HepG2 (cell line): ENCODE measurements around the gene TTC6. TPM values are rescaled to one million over a fixed set of nuclear protein-coding genes. Genes with fewer than 3 reads are reported as not detected.

ENCODE experiments used
- ATAC-seq: fragments of 200-7000 bp; cut with Tn5 transposase; 3 replicates; pipeline ENCODE4 v1.9.1; 2020; ENCODE audit warnings: mild to moderate bottlenecking, moderate library complexity
- BruUV-seq: library from RNA; stranded (reverse); fragments of 400-500 nt; replicated peaks from 2 replicates; lab custom pipeline; 2021; lab: Mats Ljungman, UMichigan
- CTCF ChIA-PET: fragments of 300-600 bp; formaldehyde crosslinking; extraction: SDS; loops from one replicate; lab custom pipeline; 2021; ENCODE audit warnings: low total read pairs, inconsistent platforms, low intra/inter-chr PET ratio; lab: Yijun Ruan, JAX
- POLR2A ChIA-PET: fragments of 350-600 bp; sonication (Branson Sonifier 250); formaldehyde crosslinking; loops from one replicate; lab custom pipeline; 2020; ENCODE audit warnings: antibody characterized with exemption, inconsistent platforms; lab: Yijun Ruan, JAX
- DNase-seq: peaks from one replicate; pipeline ENCODE4 v3.0.0-alpha.2; 2015; ENCODE audit warnings: low spot score
- FAIRE-seq: peaks from 3 replicates; lab custom pipeline; 2011; peaks lifted over from hg19 to GRCh38; lab: Jason Lieb, UNC
- H2AFZ ChIP-seq: one replicate; pipeline ENCODE4 v1.6.1; 2011; ENCODE audit warnings: low read length, inconsistent platforms
- H3K27ac ChIP-seq: fragments of 300-600 bp; 3 replicates; pipeline ENCODE4 v1.8.0; 2011; ENCODE audit warnings: mixed run types, mild to moderate bottlenecking, mixed read lengths, low read length, inconsistent platforms; ENCODE audit not compliant: insufficient read depth; ENCODE audit errors: extremely low read length
- H3K27me3 ChIP-seq, 2 experiments: fragments of 200-600 bp in 1 of 2; 2 replicates in 1 of 2; 3 replicates in 1 of 2; pipeline versions ENCODE4 v1.6.0 to v1.8.0; 2011; ENCODE audit warnings: low read length in 2 of 2, mild to moderate bottlenecking in 2 of 2, moderate library complexity in 2 of 2, inconsistent platforms in 1 of 2; ENCODE audit not compliant: insufficient read depth in 2 of 2, control insufficient read depth in 1 of 2
- H3K36me3 ChIP-seq, 2 experiments: fragments of 200-600 bp in 1 of 2; replicated peaks in 1 of 2; 2 replicates in 1 of 2; 3 replicates in 1 of 2; pipeline versions ENCODE4 v1.5.1 to v1.8.0; 2011; ENCODE audit warnings: low read length in 2 of 2, inconsistent platforms in 1 of 2; ENCODE audit not compliant: insufficient read depth in 2 of 2, control insufficient read depth in 1 of 2
- H3K4me1 ChIP-seq: 2 replicates; pipeline ENCODE4 v1.5.1; 2012; ENCODE audit warnings: low read length, inconsistent platforms; ENCODE audit not compliant: insufficient read depth
- H3K4me2 ChIP-seq: 2 replicates; pipeline ENCODE4 v1.6.0; 2011; ENCODE audit warnings: low read depth, low read length, inconsistent platforms
- H3K4me3 ChIP-seq, 3 experiments: fragments of 200-600 bp in 1 of 3; sonication (generic), shearing (Covaris generic) in 1 of 3; replicated peaks in 1 of 3; 2 replicates each; pipeline ENCODE4 v1.5.1; 2011 to 2016; ENCODE audit warnings: low read length in 3 of 3, inconsistent platforms in 2 of 3, low read depth in 2 of 3, mild to moderate bottlenecking in 2 of 3, control low read depth in 1 of 3, mixed read lengths in 1 of 3; ENCODE audit not compliant: insufficient read depth in 1 of 3
- H3K79me2 ChIP-seq: one replicate; pipeline ENCODE4 v1.6.1; 2011; ENCODE audit warnings: low read length, inconsistent platforms; ENCODE audit not compliant: insufficient read depth
- H3K9ac ChIP-seq: 2 replicates; pipeline ENCODE4 v1.6.0; 2011; ENCODE audit warnings: mild to moderate bottlenecking, low read depth, low read length, inconsistent platforms; ENCODE audit not compliant: insufficient read depth
- H3K9me3 ChIP-seq: 2 replicates; pipeline ENCODE4 v1.5.1; 2012; ENCODE audit warnings: mild to moderate bottlenecking, low read length
- H4K20me1 ChIP-seq: 2 replicates; pipeline ENCODE4 v1.6.0; 2011; ENCODE audit warnings: inconsistent platforms, mild to moderate bottlenecking, low read length, moderate library complexity; ENCODE audit not compliant: insufficient read depth
- EHMT2 ChIP-seq: fragments of 200-600 bp; sonication (generic); IDR thresholded peaks from 2 replicates; pipeline ENCODE4 v1.7.0; 2017; ENCODE audit warnings: antibody characterized with exemption, low read depth, low read length, borderline replicate concordance
- FOXK2 ChIP-seq: fragments of 450-650 bp; IDR thresholded peaks from 2 replicates; pipeline ENCODE4 v1.6.1; 2016
- ZNF335 ChIP-seq: sonication (generic); formaldehyde crosslinking; IDR thresholded peaks from 2 replicates; pipeline ENCODE4 v1.4.0; 2020; ENCODE audit warnings: missing genetic modification reagents
- WGBS: methylation state at CpG from one replicate; pipeline ENCODE4 v1.1.6; 2017; ENCODE audit warnings: low lambda C conversion rate; 5-methylcytosine and 5-hydroxymethylcytosine counted together
- in situ Hi-C: cut with HindIII; loops from 2 replicates; pipeline ENCODE4 v1.10.0; 2017; ENCODE audit warnings: low pct_unique_long_range_greater_than_20kb; ENCODE audit not compliant: extremely low pct_ligation_motif_present
- intact Hi-C: fragments of 100-400 bp; cut with micrococcal nuclease; formaldehyde crosslinking; loops from one replicate; pipeline ENCODE4 v1.10.0; 2022; ENCODE audit not compliant: unreplicated experiment
- polyA plus RNA-seq, 8 experiments: library from polyadenylated mRNA; depleted of rRNA in 3 of 8; stranded (reverse) in 7 of 8; unstranded in 1 of 8; fragments of >200 nt; fragmentation: Illumina TruSeq in 4 of 8; extraction: Trizol in 4 of 8; gene quantifications; 2 replicates each; pipeline versions ENCODE4 v1.2.1 to v1.2.3, GENCODE V29; 2011 to 2016; ENCODE audit warnings: low read depth in 4 of 8, missing spikeins in 1 of 8, mixed read lengths in 1 of 8; ENCODE audit not compliant: insufficient read depth in 1 of 8
- total RNA-seq, 5 experiments: library from RNA; depleted of rRNA; stranded (reverse); fragments of >200 nt; fragmentation: Illumina TruSeq; extraction: Trizol; gene quantifications; 2 replicates each; pipeline ENCODE4 v1.2.3, GENCODE V29; 2016; ENCODE audit warnings: low read depth in 1 of 5
- TF ChIP-seq, protein P1 (sequence below): IDR thresholded peaks from 2 replicates; pipeline ENCODE4 v1.6.1; 2016; ENCODE audit warnings: low read depth
- TF ChIP-seq, protein P2 (sequence below), 2 experiments: sonication (generic) in 1 of 2; formaldehyde crosslinking in 1 of 2; IDR thresholded peaks; 2 replicates each; pipeline versions ENCODE4 v1.4.0 to v1.6.1; 2016 to 2020; ENCODE audit warnings: borderline replicate concordance in 1 of 2, low read depth in 1 of 2, mild to moderate bottlenecking in 1 of 2, missing genetic modification reagents in 1 of 2

TTC6 gene
- total and polyA plus RNA-seq, 2 of the 13 experiments (the other 11 are each of a cell fraction or from before 2014, with no cell fraction given): 9.3 to 27.4 TPM

DNA sequence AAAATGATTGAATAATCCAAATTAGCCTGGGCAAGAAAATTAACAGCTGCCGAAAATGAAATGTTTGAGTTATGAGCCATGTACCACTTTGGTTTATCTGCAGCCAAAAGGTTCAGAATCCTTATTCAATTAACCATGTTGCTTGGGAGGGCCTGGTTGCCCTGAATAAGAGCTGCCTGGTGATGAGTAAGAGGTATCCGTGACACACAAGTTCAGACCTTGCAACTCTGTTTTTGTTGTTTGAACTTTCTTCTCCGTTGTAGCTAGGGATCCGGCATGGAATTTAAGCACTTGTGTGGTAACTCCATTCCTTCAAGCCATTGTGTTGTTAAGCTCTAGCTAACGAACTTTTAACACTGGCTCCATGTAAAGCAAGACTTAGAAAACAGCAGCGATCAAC is 36.0 kb upstream of the TTC6 start:
- CTCF ChIA-PET: no interaction called here
- H3K4me3 ChIP-seq: no peak overlapping the region
- no peak overlapping the region for H3K27ac ChIP-seq
- in situ Hi-C loops (no loop called here), intact Hi-C loops (no loop called here)
- H3K27me3 ChIP-seq: no peaks in the 10 kb centered on the region
- H4K20me1 ChIP-seq: no peaks in the 10 kb centered on the region
- FAIRE-seq: no peak
- no peaks in the 10 kb centered on the region for H3K9me3 ChIP-seq
- ATAC-seq: peak; percentile 41; the same call in 2 of the 3 replicates
- WGBS: 91% methylated on average over 6 of the region's 6 CpGs
- H3K4me1 ChIP-seq: peaks cover 30% of the 10 kb centered on the region
- POLR2A ChIA-PET: interaction anchor here (1.0 to 1.4 kb wide), 2 partner anchors 12 to 36 kb away, joined by 3 to 4 read pairs; partner anchors contain the start of genes FOXA1 and TTC6
- BruUV-seq: no TSS peak
- H3K79me2 ChIP-seq: no peaks in the 10 kb centered on the region
- H3K4me2 ChIP-seq: no peak overlapping the region
- TF ChIP-seq EHMT2 (0 out of 2 replicates have a peak, but pooled peaks have one; percentile 6), ZNF335 (no peak), FOXK2 (no peak)
- TF ChIP-seq, protein P1, sequence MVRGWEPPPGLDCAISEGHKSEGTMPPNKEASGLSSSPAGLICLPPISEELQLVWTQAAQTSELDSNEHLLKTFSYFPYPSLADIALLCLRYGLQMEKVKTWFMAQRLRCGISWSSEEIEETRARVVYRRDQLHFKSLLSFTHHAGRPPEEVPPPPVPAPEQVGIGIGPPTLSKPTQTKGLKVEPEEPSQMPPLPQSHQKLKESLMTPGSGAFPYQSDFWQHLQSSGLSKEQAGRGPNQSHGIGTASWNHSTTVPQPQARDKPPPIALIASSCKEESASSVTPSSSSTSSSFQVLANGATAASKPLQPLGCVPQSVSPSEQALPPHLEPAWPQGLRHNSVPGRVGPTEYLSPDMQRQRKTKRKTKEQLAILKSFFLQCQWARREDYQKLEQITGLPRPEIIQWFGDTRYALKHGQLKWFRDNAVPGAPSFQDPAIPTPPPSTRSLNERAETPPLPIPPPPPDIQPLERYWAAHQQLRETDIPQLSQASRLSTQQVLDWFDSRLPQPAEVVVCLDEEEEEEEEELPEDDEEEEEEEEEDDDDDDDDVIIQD (CRISPR knock-in tag): peak; percentile 38; the same call in 1 of the 2 replicates
- TF ChIP-seq, protein P2, sequence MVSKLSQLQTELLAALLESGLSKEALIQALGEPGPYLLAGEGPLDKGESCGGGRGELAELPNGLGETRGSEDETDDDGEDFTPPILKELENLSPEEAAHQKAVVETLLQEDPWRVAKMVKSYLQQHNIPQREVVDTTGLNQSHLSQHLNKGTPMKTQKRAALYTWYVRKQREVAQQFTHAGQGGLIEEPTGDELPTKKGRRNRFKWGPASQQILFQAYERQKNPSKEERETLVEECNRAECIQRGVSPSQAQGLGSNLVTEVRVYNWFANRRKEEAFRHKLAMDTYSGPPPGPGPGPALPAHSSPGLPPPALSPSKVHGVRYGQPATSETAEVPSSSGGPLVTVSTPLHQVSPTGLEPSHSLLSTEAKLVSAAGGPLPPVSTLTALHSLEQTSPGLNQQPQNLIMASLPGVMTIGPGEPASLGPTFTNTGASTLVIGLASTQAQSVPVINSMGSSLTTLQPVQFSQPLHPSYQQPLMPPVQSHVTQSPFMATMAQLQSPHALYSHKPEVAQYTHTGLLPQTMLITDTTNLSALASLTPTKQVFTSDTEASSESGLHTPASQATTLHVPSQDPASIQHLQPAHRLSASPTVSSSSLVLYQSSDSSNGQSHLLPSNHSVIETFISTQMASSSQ (IDR thresholded peaks at IDR 0.05; ENCODE audit: low read depth): no peak
- TF ChIP-seq, protein P2 (CRISPR knock-in tag; IDR thresholded peaks at IDR 0.05; ENCODE audit: borderline replicate concordance): no peak
- no peak overlapping the region for H2AFZ ChIP-seq
- H3K36me3 ChIP-seq: no peaks in the 10 kb centered on the region
- no peak for DNase-seq
- H3K9ac ChIP-seq: no peak overlapping the region
